ENCODE results near the gene RASGRP3.

RASGRP3 gene

DNA sequence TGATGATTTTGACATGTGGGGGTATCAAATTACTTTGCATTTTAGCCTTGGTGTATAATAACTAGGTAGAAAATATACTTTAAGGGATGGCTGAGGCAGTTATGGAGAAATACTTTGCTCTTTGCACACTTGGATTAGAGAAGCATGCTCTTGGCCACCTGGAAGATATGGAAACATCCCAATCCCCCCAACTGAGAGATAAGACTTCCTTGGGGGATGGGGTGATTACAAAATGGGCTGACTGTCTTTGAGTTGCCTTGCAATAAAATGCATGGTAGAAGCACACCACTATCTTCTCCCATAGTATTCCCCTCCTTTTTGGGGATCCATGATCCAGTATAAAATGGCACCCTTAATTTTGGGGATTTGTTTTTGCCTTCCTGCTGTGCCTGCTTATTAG is 137.7 kb downstream of the RASGRP3 start:
- in situ Hi-C loops (cut with MboI; ENCODE audit: low sequenced_read_pairs) = no loop called here

Measured in HL-60/S4 treated with retinoic acid at 250 ng/mL for 4 days and 3 days (cell line).